Adrenal gland (tissue), 5 donors: ENCODE measurements around the gene PDCD7.

ENCODE experiments used
- CTCF ChIP-seq, 6 experiments: fragments of 450-650 bp in 4 of 6; fragments of 200-600 bp in 2 of 6; sonication (generic) in 1 of 6; IDR thresholded peaks; 1 replicate in 5 of 6; 2 replicates in 1 of 6; pipeline versions ENCODE4 v1.5.1 to v1.8.0; 2016 to 2021; ENCODE audit warnings: antibody characterized with exemption in 6 of 6, mild to moderate bottlenecking in 2 of 6, moderate library complexity in 1 of 6
- POLR2A ChIP-seq, 2 donors: fragments of 450-650 bp; IDR thresholded peaks; one replicate each; pipeline ENCODE4 v1.6.1; 2017; ENCODE audit warnings: antibody characterized with exemption in 2 of 2, mild to moderate bottlenecking in 2 of 2, moderate library complexity in 1 of 2
- donor health status: DM: no; HTN: no; CAD: no.

- no peak for TF ChIP-seq CTCF (IDR thresholded peaks at IDR 0.05)
- no peak for TF ChIP-seq POLR2A (IDR thresholded peaks at IDR 0.05)
Observed at GRCh38 chr15:65069179-65069578, 64.4 kb downstream of the PDCD7 start.
